AG09319 (cell line): Measurements from ENCODE around the gene SSBP2.

Experiments used
- DNase-seq: peaks from one replicate; pipeline ENCODE4 v3.0.0-alpha.2; 2010; ENCODE audit warnings: low read depth; ENCODE audit errors: extremely low read depth
- TF ChIP-seq, protein P1 (sequence below): IDR thresholded peaks from 2 replicates; pipeline ENCODE4 v1.5.1; 2011; ENCODE audit warnings: low read depth, mild to moderate bottlenecking, inconsistent platforms, low read length, moderate library complexity

SSBP2 gene

DNA sequence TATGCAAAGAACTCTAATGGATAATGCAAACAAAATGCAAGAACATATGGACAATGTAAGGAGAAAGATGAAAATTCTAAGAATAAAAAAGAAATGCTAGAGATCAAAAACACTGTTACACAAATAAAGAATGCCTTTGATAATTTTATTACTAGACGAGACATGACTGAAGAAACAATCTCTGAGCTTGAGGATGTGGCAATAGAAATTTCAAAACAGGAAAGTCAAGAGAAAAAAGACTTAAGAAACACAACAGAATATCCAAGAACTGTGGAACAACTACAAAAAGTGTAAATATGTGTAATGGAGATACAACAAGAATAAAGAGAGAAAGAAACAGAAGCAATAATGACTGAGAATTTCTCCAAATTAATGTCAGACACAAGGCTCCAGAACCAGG lies 216.5 kb downstream of the SSBP2 start:
- TF ChIP-seq, protein P1, sequence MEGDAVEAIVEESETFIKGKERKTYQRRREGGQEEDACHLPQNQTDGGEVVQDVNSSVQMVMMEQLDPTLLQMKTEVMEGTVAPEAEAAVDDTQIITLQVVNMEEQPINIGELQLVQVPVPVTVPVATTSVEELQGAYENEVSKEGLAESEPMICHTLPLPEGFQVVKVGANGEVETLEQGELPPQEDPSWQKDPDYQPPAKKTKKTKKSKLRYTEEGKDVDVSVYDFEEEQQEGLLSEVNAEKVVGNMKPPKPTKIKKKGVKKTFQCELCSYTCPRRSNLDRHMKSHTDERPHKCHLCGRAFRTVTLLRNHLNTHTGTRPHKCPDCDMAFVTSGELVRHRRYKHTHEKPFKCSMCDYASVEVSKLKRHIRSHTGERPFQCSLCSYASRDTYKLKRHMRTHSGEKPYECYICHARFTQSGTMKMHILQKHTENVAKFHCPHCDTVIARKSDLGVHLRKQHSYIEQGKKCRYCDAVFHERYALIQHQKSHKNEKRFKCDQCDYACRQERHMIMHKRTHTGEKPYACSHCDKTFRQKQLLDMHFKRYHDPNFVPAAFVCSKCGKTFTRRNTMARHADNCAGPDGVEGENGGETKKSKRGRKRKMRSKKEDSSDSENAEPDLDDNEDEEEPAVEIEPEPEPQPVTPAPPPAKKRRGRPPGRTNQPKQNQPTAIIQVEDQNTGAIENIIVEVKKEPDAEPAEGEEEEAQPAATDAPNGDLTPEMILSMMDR = no peak
- no peak for DNase-seq

DNA sequence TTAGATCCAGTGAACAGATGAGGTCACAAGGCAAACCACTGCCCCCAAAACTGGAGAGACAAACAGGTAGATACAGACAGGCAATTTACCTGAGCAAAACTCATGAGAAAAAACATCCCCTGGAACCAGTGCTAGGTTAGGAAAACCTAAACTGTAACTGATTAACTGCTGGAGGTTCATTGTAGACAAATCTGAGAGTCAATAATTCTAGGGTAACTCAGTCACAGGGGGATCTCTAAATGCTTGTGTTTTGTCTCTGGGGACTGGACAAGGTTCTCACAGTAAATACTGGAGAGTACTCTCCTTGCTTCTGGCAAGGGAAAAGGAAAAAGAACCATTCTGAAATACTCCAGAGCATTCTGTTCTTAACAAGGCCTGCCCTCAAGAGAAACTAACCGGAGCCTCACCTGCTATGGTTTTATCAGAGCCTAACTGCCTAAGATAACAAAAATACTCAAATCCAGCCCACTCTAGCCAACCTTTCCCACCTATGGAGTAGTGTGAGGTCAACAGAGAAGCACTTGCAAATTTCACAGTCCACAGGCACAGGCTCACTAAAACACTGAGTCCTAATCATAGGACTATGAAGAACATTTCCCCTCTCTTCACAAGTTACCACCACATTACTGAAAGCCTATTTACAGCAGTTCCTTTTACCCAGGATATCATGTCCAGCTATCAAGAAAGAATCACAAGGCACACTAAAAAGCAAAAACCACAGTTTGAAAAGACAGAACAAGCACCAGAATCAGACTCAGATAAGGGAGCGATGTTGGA lies 217.1 kb downstream of the SSBP2 start:
- DNase-seq = no peak

DNA sequence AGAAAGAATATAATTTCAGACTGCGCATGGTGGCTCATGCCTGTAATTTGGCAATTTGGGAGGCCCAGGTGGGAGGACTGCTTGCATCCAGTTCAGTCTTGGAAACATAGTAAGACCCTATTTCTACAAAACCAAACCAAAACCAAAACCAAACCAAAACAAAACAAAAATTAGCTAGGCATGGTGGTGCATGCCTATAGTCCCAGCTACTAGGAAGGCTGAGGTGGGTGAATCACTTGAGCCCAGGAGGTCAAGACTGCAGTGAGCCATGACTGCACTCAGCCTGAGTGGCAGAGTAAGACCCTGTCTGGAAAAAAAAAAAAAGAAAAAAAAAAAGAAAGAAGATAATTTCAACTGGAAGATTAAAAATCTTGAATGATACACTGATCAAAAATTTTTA lies 220.0 kb downstream of the SSBP2 start:
- TF ChIP-seq, protein P1 = no peak
- DNase-seq = no peak

More for the DNA sequence above, 217.1 kb downstream of the SSBP2 start:
- TF ChIP-seq, protein P1 = no peak

DNA sequence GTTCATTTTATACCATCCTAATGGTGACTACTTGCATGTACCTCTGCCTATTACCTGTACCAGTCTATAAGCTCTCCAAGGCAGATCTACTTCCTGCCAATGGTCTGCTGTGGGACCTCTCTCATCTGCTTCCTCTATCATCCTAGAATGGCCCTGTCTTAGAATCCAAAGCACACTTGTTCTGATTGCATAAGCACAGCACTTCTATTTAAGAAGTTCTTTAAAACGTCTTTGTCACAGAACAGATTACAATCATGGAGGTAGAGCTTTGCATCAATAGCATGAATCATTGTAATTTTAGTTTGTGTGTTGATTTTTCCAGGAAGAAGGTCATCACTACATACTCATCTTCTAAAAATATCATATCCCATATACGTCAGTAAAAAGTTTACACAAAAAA lies 225.2 kb downstream of the SSBP2 start:
- TF ChIP-seq, protein P1 = no peak
- peak; percentile 2 for DNase-seq

DNA sequence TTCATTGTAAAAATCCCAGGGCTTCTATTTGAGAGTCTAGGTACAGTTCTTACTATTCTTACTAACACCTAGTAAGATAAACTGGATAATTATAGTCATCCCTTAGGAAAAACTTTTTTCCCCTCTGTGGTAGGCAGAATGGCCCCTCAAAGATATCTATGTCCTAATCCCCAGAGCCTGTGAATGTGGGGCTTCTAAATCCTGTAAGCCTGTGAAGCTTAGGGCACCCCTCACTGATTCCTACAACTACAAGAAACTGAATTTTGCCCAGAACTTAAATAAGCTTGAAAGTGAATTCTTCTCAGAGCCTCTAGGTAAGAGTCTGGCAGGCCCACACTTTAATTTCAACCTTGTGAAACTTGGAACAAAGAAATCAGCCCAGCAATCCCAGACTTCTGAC lies 226.9 kb downstream of the SSBP2 start:
- DNase-seq = no peak
- TF ChIP-seq, protein P1 = no peak

DNA sequence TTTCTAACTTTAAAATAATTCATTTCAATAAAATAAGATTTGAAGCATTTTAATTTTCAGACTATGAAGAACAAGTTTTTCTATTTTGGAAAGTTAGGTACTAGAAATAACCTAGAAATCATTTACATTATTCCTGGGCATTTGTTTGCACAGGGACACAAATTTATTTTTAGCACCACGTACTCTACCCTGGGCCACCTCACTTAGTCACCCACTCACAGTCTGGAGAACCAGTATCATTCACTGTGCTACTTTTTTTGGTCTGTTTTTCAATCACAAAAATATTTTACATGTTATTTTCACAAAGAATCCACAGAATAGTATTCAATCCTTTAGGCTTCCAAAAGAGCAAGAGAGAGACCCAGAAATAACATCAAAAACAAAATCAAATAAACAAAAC lies 228.3 kb downstream of the SSBP2 start:
- no peak for DNase-seq
- TF ChIP-seq, protein P1 = no peak

DNA sequence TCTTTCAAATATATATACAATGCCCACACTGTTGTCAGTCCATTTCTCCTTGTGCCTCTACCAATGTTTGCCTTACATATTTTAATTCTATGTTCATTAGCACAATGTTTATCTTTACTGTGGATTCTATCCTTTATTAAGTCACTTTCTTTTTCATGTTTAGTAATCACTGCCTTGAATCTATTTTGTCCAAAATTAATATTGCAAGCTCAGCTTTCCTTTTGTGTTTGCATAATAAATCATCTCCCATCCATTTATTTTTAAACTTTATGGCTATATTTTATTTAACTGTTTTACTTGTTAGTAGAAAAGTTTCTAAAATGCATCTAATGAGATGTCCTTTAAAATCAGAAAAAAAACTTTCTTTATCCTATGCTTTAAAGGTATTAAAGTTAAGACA lies 230.1 kb downstream of the SSBP2 start:
- TF ChIP-seq, protein P1 = no peak
- DNase-seq = no peak
